Measurements from ENCODE around the gene PASK.

The PASK gene

GRCh38 chr2:241180495-241180894 is 31.2 kb upstream of the PASK start:
- no peak for DNase-seq (ENCODE audit: low spot score)

GRCh38 chr2:241179899-241180298 is 30.6 kb upstream of the PASK start:
- no peak for DNase-seq (ENCODE audit: low spot score)

GRCh38 chr2:241178961-241179360 is 29.7 kb upstream of the PASK start:
- no peak for DNase-seq (ENCODE audit: low spot score)

GRCh38 chr2:241177526-241178334 is 28.5 kb upstream of the PASK start:
- DNase-seq (ENCODE audit: low spot score): no peak

GRCh38 chr2:241173557-241173956 is 24.3 kb upstream of the PASK start:
- DNase-seq (ENCODE audit: low spot score): no peak

- DNase-seq (ENCODE audit: low spot score): no peak
Observed at GRCh38 chr2:241168366-241168765, 19.1 kb upstream of the PASK start.

- no peak for DNase-seq (ENCODE audit: low spot score)
Observed at GRCh38 chr2:241163601-241164118, 14.4 kb upstream of the PASK start.

GRCh38 chr2:241161646-241162281 is 12.5 kb upstream of the PASK start:
- DNase-seq (ENCODE audit: low spot score): peak; percentile 74

GRCh38 chr2:241160318-241160717 is 11.0 kb upstream of the PASK start:
- DNase-seq (ENCODE audit: low spot score): no peak

GRCh38 chr2:241159116-241159515 is 9.8 kb upstream of the PASK start:
- no peak for DNase-seq (ENCODE audit: low spot score)

- no peak for DNase-seq (ENCODE audit: low spot score)
Observed at GRCh38 chr2:241158546-241158900, 9.3 kb upstream of the PASK start.

- DNase-seq (ENCODE audit: low spot score): no peak
Observed at GRCh38 chr2:241157841-241158545, 8.7 kb upstream of the PASK start.

- no peak for DNase-seq (ENCODE audit: low spot score)
Observed at GRCh38 chr2:241156971-241157441, 7.7 kb upstream of the PASK start.

GRCh38 chr2:241155936-241156335 is 6.7 kb upstream of the PASK start:
- no peak for DNase-seq (ENCODE audit: low spot score)

GRCh38 chr2:241154915-241155314 is 5.6 kb upstream of the PASK start:
- no peak for DNase-seq (ENCODE audit: low spot score)

GRCh38 chr2:241153616-241154015 is 4.3 kb upstream of the PASK start:
- DNase-seq (ENCODE audit: low spot score): no peak

GRCh38 chr2:241151934-241152660 is 2.8 kb upstream of the PASK start:
- no peak for DNase-seq (ENCODE audit: low spot score)

GRCh38 chr2:241150660-241151530 is 1.6 kb upstream of the PASK start:
- DNase-seq (ENCODE audit: low spot score): no peak

- peak; percentile 94 for DNase-seq (ENCODE audit: low spot score)
Observed at GRCh38 chr2:241149925-241150659, 820 bp upstream of the PASK start, which contains the start of gene PPP1R7. Gene PPP1R7, plus strand, starts transcription at chr2:241150467. Its CDS starts 29 bp downstream, at chr2:241150496.

- DNase-seq (ENCODE audit: low spot score): no peak
Observed at GRCh38 chr2:241149675-241149924, 328 bp upstream of the PASK start.

- no peak for DNase-seq (ENCODE audit: low spot score)
Observed at GRCh38 chr2:241148239-241148638, 1.0 kb downstream of the PASK start.

All from left forelimb (tissue), 1 donor.